ENCODE data around the gene PCBP1. TPM values are rescaled to one million over a fixed set of nuclear protein-coding genes. Genes with fewer than 3 reads are reported as not detected.

Gene PCBP1
- total RNA-seq, 1 donor, result 55.7 TPM

GRCh38 chr2:70123051-70123828 lies 36.0 kb downstream of the PCBP1 start:
- Histone ChIP-seq H3K4me1 (ENCODE audit: insufficient read depth, low read length) (peaks cover 16% of the 10 kb centered on the region), H3K27me3 (ENCODE audit: insufficient read depth, low read length) (no peaks in the 10 kb centered on the region), H3K27ac (ENCODE audit: low read depth, low read length) (peak overlapping the region; percentile 94), H3K79me2 (ENCODE audit: insufficient read depth, low read length) (no peaks in the 10 kb centered on the region), H3K36me3 (ENCODE audit: insufficient read depth, low read length) (no peaks in the 10 kb centered on the region), H2AFZ (ENCODE audit: low read length) (peak overlapping the region; percentile 75), H3K4me2 (ENCODE audit: insufficient read depth, low read length) (peak overlapping the region; percentile 86), H3K4me3 (ENCODE audit: insufficient read depth, low read length) (peak overlapping the region; percentile 73), H4K20me1 (ENCODE audit: insufficient read depth, low read length) (no peaks in the 10 kb centered on the region), H3K9me3 (ENCODE audit: low read depth, low read length) (no peaks in the 10 kb centered on the region)
- no peak for TF ChIP-seq CTCF (IDR thresholded peaks at IDR 0.05; ENCODE audit: extremely low read depth, low read depth, low read length)
- DNase-seq (ENCODE audit: insufficient read length, low spot score, missing footprints), result peak; percentile 85

GRCh38 chr2:70123829-70124116 lies 36.5 kb downstream of the PCBP1 start:
- Histone ChIP-seq H3K4me3 (ENCODE audit: insufficient read depth, low read length) (peak overlapping the region; percentile 73), H2AFZ (ENCODE audit: low read length) (peak overlapping the region; percentile 75), H3K36me3 (ENCODE audit: insufficient read depth, low read length) (no peaks in the 10 kb centered on the region), H3K4me1 (ENCODE audit: insufficient read depth, low read length) (peaks cover 16% of the 10 kb centered on the region), H3K27me3 (ENCODE audit: insufficient read depth, low read length) (no peaks in the 10 kb centered on the region), H4K20me1 (ENCODE audit: insufficient read depth, low read length) (no peaks in the 10 kb centered on the region), H3K4me2 (ENCODE audit: insufficient read depth, low read length) (peak overlapping the region; percentile 86), H3K9me3 (ENCODE audit: low read depth, low read length) (no peaks in the 10 kb centered on the region), H3K79me2 (ENCODE audit: insufficient read depth, low read length) (no peaks in the 10 kb centered on the region), H3K27ac (ENCODE audit: low read depth, low read length) (peak overlapping the region; percentile 94)
- no peak for TF ChIP-seq CTCF (IDR thresholded peaks at IDR 0.05; ENCODE audit: extremely low read depth, low read depth, low read length)
- DNase-seq (ENCODE audit: insufficient read length, low spot score, missing footprints), result no peak

DNA sequence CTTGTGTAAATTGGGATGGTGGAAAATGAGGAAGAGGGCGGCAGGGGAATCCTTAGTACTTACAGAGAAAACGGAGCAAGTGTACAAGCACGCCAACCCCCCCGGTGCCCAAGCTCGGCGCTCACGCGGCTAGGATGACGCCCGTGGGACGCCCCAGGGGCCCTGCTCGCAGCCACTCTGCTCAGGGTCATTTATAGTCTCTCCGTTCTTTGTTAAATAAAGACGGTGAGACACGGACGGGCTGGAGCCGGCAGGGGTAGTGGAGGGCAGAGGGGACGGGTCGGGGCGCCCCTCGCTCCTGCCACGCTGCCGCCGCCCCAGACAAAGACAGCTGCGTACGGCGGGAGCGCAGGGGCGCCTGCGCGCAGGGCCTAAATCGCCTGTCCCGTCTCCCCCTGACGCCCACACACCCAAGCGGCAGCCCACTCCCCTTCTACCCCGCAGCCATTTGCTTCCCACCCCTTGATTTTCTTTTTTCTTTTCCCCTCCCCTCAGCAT lies 37.8 kb downstream of the PCBP1 start:
- no peak for TF ChIP-seq CTCF (IDR thresholded peaks at IDR 0.05; ENCODE audit: extremely low read depth, low read depth, low read length)

DNA sequence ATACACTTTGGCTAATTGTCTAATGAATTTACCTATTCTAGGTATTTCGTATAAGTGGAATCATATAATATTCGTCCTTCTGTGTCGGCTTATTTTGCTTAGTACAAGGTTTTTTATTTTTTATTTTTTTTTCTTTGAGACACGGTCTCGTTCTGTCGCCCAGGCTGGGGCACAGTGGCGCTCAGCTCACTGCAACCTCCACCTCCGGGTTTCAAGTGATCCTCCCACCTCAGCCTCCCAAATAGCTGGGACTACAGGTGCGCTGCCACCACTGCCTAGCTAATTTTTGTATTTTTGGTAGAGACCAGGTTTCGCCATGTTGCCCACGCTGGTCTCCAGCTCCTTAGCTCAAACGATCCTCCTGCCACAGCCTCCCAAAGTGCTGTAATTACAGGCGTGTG lies 38.2 kb downstream of the PCBP1 start:
- Histone ChIP-seq H4K20me1 (ENCODE audit: insufficient read depth, low read length) (no peaks in the 10 kb centered on the region), H3K4me2 (ENCODE audit: insufficient read depth, low read length) (peak overlapping the region; percentile 86), H3K36me3 (ENCODE audit: insufficient read depth, low read length) (no peaks in the 10 kb centered on the region), H2AFZ (ENCODE audit: low read length) (peak overlapping the region; percentile 86), H3K9me3 (ENCODE audit: low read depth, low read length) (no peaks in the 10 kb centered on the region), H3K4me3 (ENCODE audit: insufficient read depth, low read length) (peak overlapping the region; percentile 73), H3K79me2 (ENCODE audit: insufficient read depth, low read length) (no peaks in the 10 kb centered on the region), H3K4me1 (ENCODE audit: insufficient read depth, low read length) (peaks cover 16% of the 10 kb centered on the region), H3K27me3 (ENCODE audit: insufficient read depth, low read length) (no peaks in the 10 kb centered on the region), H3K27ac (ENCODE audit: low read depth, low read length) (peak overlapping the region; percentile 94)
- no peak for DNase-seq (ENCODE audit: insufficient read length, low spot score, missing footprints)
- TF ChIP-seq CTCF (IDR thresholded peaks at IDR 0.05; ENCODE audit: extremely low read depth, low read depth, low read length), result no peak

More for the DNA sequence above, 37.8 kb downstream of the PCBP1 start:
- no peaks in the 10 kb centered on the region for H3K9me3 ChIP-seq (ENCODE audit: low read depth, low read length)
- no peaks in the 10 kb centered on the region for H3K27me3 ChIP-seq (ENCODE audit: insufficient read depth, low read length)
- H3K4me3 ChIP-seq (ENCODE audit: insufficient read depth, low read length), result peak overlapping the region; percentile 73
- H3K27ac ChIP-seq (ENCODE audit: low read depth, low read length), result peak overlapping the region; percentile 94
- no peaks in the 10 kb centered on the region for H3K79me2 ChIP-seq (ENCODE audit: insufficient read depth, low read length)
- no peaks in the 10 kb centered on the region for H3K36me3 ChIP-seq (ENCODE audit: insufficient read depth, low read length)
- peaks cover 16% of the 10 kb centered on the region for H3K4me1 ChIP-seq (ENCODE audit: insufficient read depth, low read length)
- peak overlapping the region; percentile 86 for H3K4me2 ChIP-seq (ENCODE audit: insufficient read depth, low read length)
- peak; percentile 93 for DNase-seq (ENCODE audit: insufficient read length, low spot score, missing footprints)
- no peaks in the 10 kb centered on the region for H4K20me1 ChIP-seq (ENCODE audit: insufficient read depth, low read length)
- H2AFZ ChIP-seq (ENCODE audit: low read length), result peak overlapping the region; percentile 86
